Thyroid gland (tissue), 4 donors: ENCODE results near the gene MPPED2.

Experiments
- CTCF ChIP-seq, 6 experiments: fragments of 200-600 bp in 3 of 6; fragments of 450-650 bp in 3 of 6; sonication (generic) in 3 of 6; IDR thresholded peaks; one replicate each; pipeline ENCODE4 v1.5.1; 2016 to 2019; ENCODE audit warnings: antibody characterized with exemption in 6 of 6, mild to moderate bottlenecking in 2 of 6, inconsistent platforms in 1 of 6, moderate library complexity in 1 of 6
- POLR2A ChIP-seq, 2 donors: fragments of 450-650 bp; IDR thresholded peaks; one replicate each; pipeline ENCODE4 v1.6.1; 2017; ENCODE audit warnings: antibody characterized with exemption in 2 of 2, mild to moderate bottlenecking in 2 of 2, moderate library complexity in 1 of 2

DNA sequence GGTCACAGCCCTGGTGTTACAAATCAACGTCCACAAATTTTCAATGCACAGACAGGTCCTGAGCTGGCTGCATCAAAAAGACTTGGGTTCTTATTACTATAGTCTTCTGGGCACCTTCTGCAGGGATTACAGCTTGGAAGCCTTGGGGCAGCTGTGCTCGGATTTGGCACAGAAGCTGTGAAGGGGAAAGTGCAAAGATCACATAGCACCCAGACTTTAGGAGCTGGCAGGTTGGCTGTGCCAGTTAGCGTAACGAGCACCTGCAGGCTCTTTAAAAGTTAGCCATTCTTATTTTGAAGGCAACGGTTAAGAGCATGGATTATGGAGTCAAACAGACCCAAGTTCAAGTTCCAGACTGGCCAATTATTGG lies 162.9 kb downstream of the MPPED2 start:
- TF ChIP-seq CTCF (IDR thresholded peaks at IDR 0.05) (no peak), POLR2A (IDR thresholded peaks at IDR 0.05) (no peak)
